GM20000 (cell line): ENCODE data around the gene LASP1.

ENCODE experiments used
- DNase-seq: peaks from one replicate; pipeline ENCODE4 v3.0.0; 2012; ENCODE audit warnings: low spot score
- CTCF ChIP-seq: IDR thresholded peaks from 2 replicates; pipeline ENCODE4 v1.5.1; 2012; ENCODE audit warnings: mild to moderate bottlenecking, control low read depth; ENCODE audit errors: extremely low read depth, missing control alignments

Gene LASP1

GRCh38 chr17:38886643-38887010 lies 16.8 kb downstream of the LASP1 start:
- no peak for DNase-seq
- TF ChIP-seq CTCF: no peak

- TF ChIP-seq CTCF: no peak
- no peak for DNase-seq
Observed at GRCh38 chr17:38888842-38889241, 19.0 kb downstream of the LASP1 start.

- no peak for DNase-seq
- TF ChIP-seq CTCF: no peak
Observed at GRCh38 chr17:38889745-38890409, 20.0 kb downstream of the LASP1 start.

- TF ChIP-seq CTCF: no peak
- no peak for DNase-seq
Observed at GRCh38 chr17:38890410-38890746, 20.5 kb downstream of the LASP1 start.

- TF ChIP-seq CTCF: no peak
- DNase-seq: no peak
Observed at GRCh38 chr17:38891441-38891840, 21.6 kb downstream of the LASP1 start.

- TF ChIP-seq CTCF: no peak
- DNase-seq: no peak
Observed at GRCh38 chr17:38892083-38892482, 22.2 kb downstream of the LASP1 start.

GRCh38 chr17:38892620-38893019 lies 22.8 kb downstream of the LASP1 start:
- no peak for DNase-seq
- TF ChIP-seq CTCF: no peak
